DOHH2 (cell line): ENCODE results near the gene ZNF814.
"Not testable (repeated sequence)": the region's sequence is repeated elsewhere in the genome, so short reads cannot be mapped to it uniquely, and the experiment has no call there.

Experiments
- H3F3A ChIP-seq: fragments of 200-600 bp; sonication (generic), shearing (Covaris generic); 2 replicates; pipeline ENCODE4 v1.6.0; 2016; ENCODE audit warnings: antibody characterized with exemption, mild to moderate bottlenecking; ENCODE audit not compliant: control insufficient read depth, insufficient read depth
- H3K27ac ChIP-seq: fragments of 200-600 bp; sonication (generic); 2 replicates; pipeline ENCODE4 v1.5.1; 2014; ENCODE audit warnings: low read depth, mild to moderate bottlenecking, low read length, moderate library complexity
- H3K27me3 ChIP-seq: fragments of 200-600 bp; sonication (generic); 2 replicates; pipeline ENCODE4 v1.6.1; 2014; ENCODE audit warnings: mild to moderate bottlenecking, low read length, mixed read lengths; ENCODE audit not compliant: control insufficient read depth
- H3K36me3 ChIP-seq: fragments of 200-600 bp; sonication (generic); 2 replicates; pipeline ENCODE4 v1.6.1; 2014; ENCODE audit warnings: mild to moderate bottlenecking, low read length, moderate library complexity, mixed read lengths; ENCODE audit not compliant: control insufficient read depth
- H3K4me1 ChIP-seq: fragments of 200-600 bp; sonication (generic); 2 replicates; pipeline ENCODE4 v1.6.1; 2014; ENCODE audit warnings: mild to moderate bottlenecking, low read length, mixed read lengths; ENCODE audit not compliant: control insufficient read depth
- H3K4me2 ChIP-seq: fragments of 200-600 bp; sonication (generic); 2 replicates; pipeline ENCODE4 v1.6.0; 2014; ENCODE audit warnings: mild to moderate bottlenecking, low read length, moderate library complexity
- H3K4me3 ChIP-seq: fragments of 200-600 bp; sonication (generic); 2 replicates; pipeline ENCODE4 v1.5.1; 2014; ENCODE audit warnings: mild to moderate bottlenecking, low read length, mixed read lengths
- H3K79me2 ChIP-seq: fragments of 200-600 bp; sonication (generic); 2 replicates; pipeline ENCODE4 v1.6.1; 2014; ENCODE audit warnings: mild to moderate bottlenecking, low read length, mixed read lengths; ENCODE audit not compliant: control insufficient read depth
- H3K9me2 ChIP-seq: fragments of 200-600 bp; sonication (generic); replicated peaks from 2 replicates; pipeline ENCODE4 v1.6.1; 2014; ENCODE audit warnings: mild to moderate bottlenecking, low read length, mixed read lengths; ENCODE audit not compliant: control insufficient read depth
- H3K9me3 ChIP-seq: fragments of 200-600 bp; sonication (generic); 2 replicates; pipeline ENCODE4 v1.6.1; 2014; ENCODE audit warnings: antibody characterized with exemption, low read length, mixed read lengths; ENCODE audit not compliant: control insufficient read depth, insufficient read depth
- H4K20me1 ChIP-seq: fragments of 200-600 bp; sonication (generic); 2 replicates; pipeline ENCODE4 v1.6.0; 2014; ENCODE audit warnings: low read depth, mild to moderate bottlenecking, antibody characterized with exemption, low read length, moderate library complexity; ENCODE audit not compliant: control insufficient read depth, insufficient read depth
- EZH2phosphoT487 ChIP-seq: fragments of 200-600 bp; sonication (generic); IDR thresholded peaks from 2 replicates; pipeline ENCODE4 v1.6.1; 2017; ENCODE audit warnings: borderline replicate concordance, mild to moderate bottlenecking, antibody characterized with exemption, low read length, moderate library complexity, mixed read lengths
- TF ChIP-seq, protein P1 (sequence below): fragments of 200-600 bp; sonication (generic); IDR thresholded peaks from one replicate; pipeline ENCODE4 v1.5.1; 2014; ENCODE audit warnings: antibody characterized with exemption, mild to moderate bottlenecking, low read depth, low read length; ENCODE audit not compliant: poor library complexity, severe bottlenecking

Gene ZNF814

GRCh38 chr19:57849162-57849665 lies 39.6 kb downstream of the ZNF814 start:
- not testable (repeated sequence) for H4K20me1 ChIP-seq, H3K9me2 ChIP-seq, H3K27me3 ChIP-seq, H3F3A ChIP-seq, H3K27ac ChIP-seq, H3K9me3 ChIP-seq
- Histone ChIP-seq H3K36me3 (peaks cover 41% of the 10 kb centered on the region), H3K79me2 (peaks cover 45% of the 10 kb centered on the region), H3K4me3 (peak overlapping the region; percentile 74), H3K4me1 (peaks cover 12% of the 10 kb centered on the region), H3K4me2 (peak overlapping the region; percentile 45)

GRCh38 chr19:57847164-57847563 lies 41.7 kb downstream of the ZNF814 start:
- Histone ChIP-seq H3K79me2 (peaks cover 38% of the 10 kb centered on the region), H3K36me3 (peaks cover 38% of the 10 kb centered on the region), H3K4me1 (peaks cover 12% of the 10 kb centered on the region)
- H3K27me3 ChIP-seq, H3K9me2 ChIP-seq, H3K9me3 ChIP-seq, H3K4me2 ChIP-seq, H3K27ac ChIP-seq, H3K4me3 ChIP-seq, H3F3A ChIP-seq, H4K20me1 ChIP-seq: not testable (repeated sequence)

GRCh38 chr19:57841122-57841763 lies 47.6 kb downstream of the ZNF814 start:
- Histone ChIP-seq H3K27ac (no peak overlapping the region), H3K4me3 (no peak overlapping the region), H3K4me1 (no peaks in the 10 kb centered on the region), H3K36me3 (peaks cover 48% of the 10 kb centered on the region), H3F3A (no peaks in the 10 kb centered on the region), H4K20me1 (no peaks in the 10 kb centered on the region), H3K4me2 (no peak overlapping the region), H3K27me3 (no peaks in the 10 kb centered on the region), H3K9me2 (no peaks in the 10 kb centered on the region), H3K79me2 (peaks cover 34% of the 10 kb centered on the region), H3K9me3 (no peaks in the 10 kb centered on the region)
- TF ChIP-seq, protein P1, sequence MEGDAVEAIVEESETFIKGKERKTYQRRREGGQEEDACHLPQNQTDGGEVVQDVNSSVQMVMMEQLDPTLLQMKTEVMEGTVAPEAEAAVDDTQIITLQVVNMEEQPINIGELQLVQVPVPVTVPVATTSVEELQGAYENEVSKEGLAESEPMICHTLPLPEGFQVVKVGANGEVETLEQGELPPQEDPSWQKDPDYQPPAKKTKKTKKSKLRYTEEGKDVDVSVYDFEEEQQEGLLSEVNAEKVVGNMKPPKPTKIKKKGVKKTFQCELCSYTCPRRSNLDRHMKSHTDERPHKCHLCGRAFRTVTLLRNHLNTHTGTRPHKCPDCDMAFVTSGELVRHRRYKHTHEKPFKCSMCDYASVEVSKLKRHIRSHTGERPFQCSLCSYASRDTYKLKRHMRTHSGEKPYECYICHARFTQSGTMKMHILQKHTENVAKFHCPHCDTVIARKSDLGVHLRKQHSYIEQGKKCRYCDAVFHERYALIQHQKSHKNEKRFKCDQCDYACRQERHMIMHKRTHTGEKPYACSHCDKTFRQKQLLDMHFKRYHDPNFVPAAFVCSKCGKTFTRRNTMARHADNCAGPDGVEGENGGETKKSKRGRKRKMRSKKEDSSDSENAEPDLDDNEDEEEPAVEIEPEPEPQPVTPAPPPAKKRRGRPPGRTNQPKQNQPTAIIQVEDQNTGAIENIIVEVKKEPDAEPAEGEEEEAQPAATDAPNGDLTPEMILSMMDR, result no peak
- TF ChIP-seq EZH2phosphoT487, result no peak

DNA sequence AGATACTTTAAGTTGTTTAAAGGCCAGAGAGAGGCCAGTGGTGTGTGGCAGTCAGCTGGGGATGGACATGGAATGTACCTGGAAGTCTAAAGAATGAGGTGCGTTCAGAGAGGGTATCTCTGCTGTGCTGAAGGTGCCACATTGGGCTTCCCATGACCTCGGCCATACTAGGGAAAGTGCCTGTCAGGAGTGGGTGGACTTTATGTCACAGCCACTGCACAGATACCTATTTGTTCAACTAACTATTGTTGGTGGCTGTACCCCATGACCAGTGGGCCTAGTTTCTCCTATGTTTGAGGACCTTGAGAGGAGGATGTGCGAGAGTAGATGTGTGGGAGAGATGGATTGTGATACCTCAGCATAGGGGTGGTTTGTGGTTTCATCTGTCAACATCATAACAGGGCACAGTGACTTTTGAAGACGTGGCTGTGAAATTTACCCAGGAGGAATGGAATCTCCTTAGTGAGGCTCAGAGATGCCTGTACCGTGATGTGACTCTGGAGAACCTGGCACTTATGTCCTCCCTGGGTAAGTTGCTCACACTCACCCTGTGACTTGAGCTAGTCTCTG lies 50.1 kb downstream of the ZNF814 start:
- Histone ChIP-seq H3K79me2 (peaks cover 28% of the 10 kb centered on the region), H3K36me3 (peaks cover 37% of the 10 kb centered on the region)
- H3K4me1 ChIP-seq, H3K9me3 ChIP-seq, H4K20me1 ChIP-seq, H3F3A ChIP-seq, H3K4me3 ChIP-seq, H3K27me3 ChIP-seq, H3K27ac ChIP-seq, H3K4me2 ChIP-seq, H3K9me2 ChIP-seq: not testable (repeated sequence)

DNA sequence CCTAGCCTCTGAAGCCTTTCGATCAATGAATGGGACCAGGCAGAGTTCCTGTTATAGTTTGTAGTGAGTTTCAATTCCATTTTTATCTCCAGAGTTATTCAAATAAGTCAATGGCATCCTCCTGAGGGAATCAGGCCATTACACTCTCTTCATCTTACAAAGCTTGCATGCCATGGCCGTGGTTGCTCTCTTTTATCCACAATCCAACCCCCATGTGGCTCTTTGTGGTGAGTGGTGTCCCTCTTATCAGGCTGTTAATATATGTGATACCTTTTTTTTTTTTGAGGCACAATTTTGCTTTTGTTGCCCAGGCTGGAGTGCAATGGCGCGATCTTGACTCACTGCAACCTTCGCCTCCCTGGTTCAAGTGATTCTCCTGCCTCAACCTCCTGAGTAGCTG lies 51.8 kb downstream of the ZNF814 start:
- H3K4me2 ChIP-seq, H3F3A ChIP-seq, H4K20me1 ChIP-seq, H3K4me3 ChIP-seq, H3K9me2 ChIP-seq, H3K9me3 ChIP-seq, H3K27me3 ChIP-seq, H3K27ac ChIP-seq, H3K4me1 ChIP-seq: not testable (repeated sequence)
- peaks cover 26% of the 10 kb centered on the region for H3K79me2 ChIP-seq
- peaks cover 23% of the 10 kb centered on the region for H3K36me3 ChIP-seq
